GM23338 (cell line): Measurements from ENCODE around the gene SH3BGR. TPM values are rescaled to one million over a fixed set of nuclear protein-coding genes. Genes with fewer than 3 reads are reported as not detected.

ENCODE experiments used
- ATAC-seq: fragments of 200-7000 bp; cut with Tn5 transposase; 3 replicates; pipeline ENCODE4 v1.9.1; 2020
- DNase-seq: peaks from one replicate; pipeline ENCODE4 v3.0.0-alpha.2; 2015; ENCODE audit warnings: low spot score
- H2AFZ ChIP-seq: fragments of 200-600 bp; sonication (generic); 2 replicates; pipeline ENCODE4 v1.8.0; 2016; ENCODE audit warnings: antibody characterized with exemption, mild to moderate bottlenecking, moderate library complexity
- H3F3A ChIP-seq: fragments of 200-600 bp; sonication (generic); replicated peaks from 2 replicates; pipeline ENCODE4 v1.8.0; 2017; ENCODE audit warnings: antibody characterized with exemption, mixed run types, low read depth
- H3K27ac ChIP-seq: fragments of 200-600 bp; sonication (generic); 2 replicates; pipeline ENCODE4 v1.6.1; 2016; ENCODE audit warnings: low read depth
- H3K27me3 ChIP-seq: fragments of 200-600 bp; sonication (generic); 2 replicates; pipeline ENCODE4 v1.8.0; 2016; ENCODE audit warnings: mild to moderate bottlenecking, mixed run types, moderate library complexity; ENCODE audit not compliant: insufficient read depth
- H3K36me3 ChIP-seq: fragments of 200-600 bp; sonication (generic); 2 replicates; pipeline ENCODE4 v1.8.0; 2016; ENCODE audit warnings: mild to moderate bottlenecking; ENCODE audit not compliant: insufficient read depth
- H3K4me1 ChIP-seq: fragments of 200-600 bp; sonication (generic); 2 replicates; pipeline ENCODE4 v1.8.0; 2016; ENCODE audit warnings: mild to moderate bottlenecking, moderate library complexity; ENCODE audit not compliant: insufficient read depth
- H3K4me2 ChIP-seq: fragments of 200-600 bp; sonication (generic); 2 replicates; pipeline ENCODE4 v1.7.1; 2017; ENCODE audit warnings: mixed run types
- H3K4me3 ChIP-seq: fragments of 200-600 bp; sonication (generic); 2 replicates; pipeline ENCODE4 v1.6.1; 2016; ENCODE audit warnings: mixed run types
- H3K79me2 ChIP-seq: fragments of 200-600 bp; sonication (generic); replicated peaks from 2 replicates; pipeline ENCODE4 v1.8.0; 2017; ENCODE audit warnings: mild to moderate bottlenecking; ENCODE audit not compliant: insufficient read depth
- H3K9me2 ChIP-seq: fragments of 200-600 bp; sonication (generic); 2 replicates; pipeline ENCODE4 v1.8.0; 2017; ENCODE audit not compliant: insufficient read depth
- H4K20me1 ChIP-seq: fragments of 200-600 bp; sonication (generic); replicated peaks from 2 replicates; pipeline ENCODE4 v1.8.0; 2017; ENCODE audit warnings: mild to moderate bottlenecking; ENCODE audit not compliant: insufficient read depth
- H3K27ac Mint-ChIP-seq: 2 replicates; pipeline ENCODE4 v1.8.0; 2020; ENCODE audit warnings: inconsistent platforms, mild to moderate bottlenecking, moderate library complexity, mixed read lengths
- H3K27me3 Mint-ChIP-seq: 3 replicates; pipeline ENCODE4 v1.8.0; 2022; ENCODE audit warnings: low read depth, mild to moderate bottlenecking, moderate library complexity, mixed read lengths, inconsistent platforms; ENCODE audit not compliant: insufficient read depth, poor library complexity
- H3K36me3 Mint-ChIP-seq: 3 replicates; pipeline ENCODE4 v1.8.0; 2021; ENCODE audit warnings: low read depth, mild to moderate bottlenecking, inconsistent platforms, moderate library complexity, mixed read lengths
- H3K4me1 Mint-ChIP-seq: 3 replicates; pipeline ENCODE4 v1.8.0; 2020; ENCODE audit warnings: mild to moderate bottlenecking, inconsistent platforms, mixed read lengths
- H3K4me3 Mint-ChIP-seq: 3 replicates; pipeline ENCODE4 v1.8.0; 2021; ENCODE audit warnings: moderate library complexity, mild to moderate bottlenecking, inconsistent platforms, mixed read lengths
- H3K9me3 Mint-ChIP-seq: 3 replicates; pipeline ENCODE4 v1.8.0; 2020; ENCODE audit warnings: moderate library complexity, mild to moderate bottlenecking, inconsistent platforms, mixed read lengths
- CREB1 ChIP-seq: fragments of 250-450 bp; sonication (Bioruptor Pico); IDR thresholded peaks from 2 replicates; pipeline ENCODE4 v1.5.0; 2020; ENCODE audit warnings: low read depth, mild to moderate bottlenecking, moderate library complexity
- CTCF ChIP-seq, 2 experiments: fragments of 200-600 bp in 1 of 2; sonication (generic) in 1 of 2; conservative IDR thresholded peaks; 2 replicates each; pipeline versions ENCODE4 v1.5.1 to v1.6.1; 2016 to 2017; ENCODE audit warnings: antibody characterized with exemption in 2 of 2, low read depth in 2 of 2, mild to moderate bottlenecking in 2 of 2, moderate library complexity in 1 of 2
- EZH2phosphoT487 ChIP-seq: fragments of 200-600 bp; sonication (generic); IDR thresholded peaks from one replicate; pipeline ENCODE4 v1.8.1; 2018; ENCODE audit warnings: antibody characterized with exemption; ENCODE audit not compliant: unreplicated experiment
- JUNB ChIP-seq: IDR thresholded peaks from one replicate; pipeline ENCODE4 v1.6.1; 2016; ENCODE audit warnings: antibody characterized with exemption; ENCODE audit not compliant: unreplicated experiment
- NANOG ChIP-seq: IDR thresholded peaks from 2 replicates; pipeline ENCODE4 v1.6.1; 2016; ENCODE audit warnings: antibody characterized with exemption, borderline replicate concordance
- ZNF114 ChIP-seq: fragments of 250-450 bp; sonication (Bioruptor Pico); IDR thresholded peaks from 2 replicates; pipeline ENCODE4 v1.5.0; 2020; ENCODE audit warnings: mild to moderate bottlenecking, moderate library complexity
- ZNF331 ChIP-seq: fragments of 250-450 bp; sonication (Bioruptor Pico); IDR thresholded peaks from 2 replicates; pipeline ENCODE4 v1.5.0; 2020; ENCODE audit warnings: low read depth, mild to moderate bottlenecking, moderate library complexity
- polyA plus RNA-seq: library from polyadenylated mRNA; unstranded; fragments of >200 nt; fragmentation: Nextera tagmentation; extraction: Ambion mirVana; gene quantifications from 2 replicates; pipeline ENCODE4 v1.2.1, GENCODE V29; 2016
- total RNA-seq: library from RNA; depleted of rRNA; stranded (reverse); fragments of >200 nt; shearing (Covaris generic); gene quantifications from 2 replicates; pipeline ENCODE4 v1.2.3, GENCODE V29; 2014

The SH3BGR gene
- total and polyA plus RNA-seq, 2 experiments from 2014 or later, result 5.9 to 18.9 TPM

GRCh38 chr21:39471598-39471997 lies 19.8 kb downstream of the SH3BGR start (continued):
- TF ChIP-seq ZNF114 (no peak), EZH2phosphoT487 (no peak), ZNF331 (CRISPR knock-in tag) (no peak), NANOG (no peak), CTCF (conservative IDR thresholded peaks at IDR 0.05; ENCODE audit: low read depth in 2 of 2) (no peak)

GRCh38 chr21:39472786-39473185 lies 21.0 kb downstream of the SH3BGR start:
- no peak overlapping the region for H3K4me3 ChIP-seq
- H3K4me1 ChIP-seq, result peaks cover 3% of the 10 kb centered on the region
- no peak overlapping the region for H3K27ac Mint-ChIP-seq
- peaks cover 17% of the 10 kb centered on the region for H3K4me1 Mint-ChIP-seq
- H3K27me3 ChIP-seq, result no peaks in the 10 kb centered on the region
- H3K27me3 Mint-ChIP-seq, result peaks cover 6% of the 10 kb centered on the region
- H4K20me1 ChIP-seq, result no peaks in the 10 kb centered on the region
- no peak overlapping the region for H2AFZ ChIP-seq
- TF ChIP-seq ZNF114 (no peak), JUNB (no peak)
- no peaks in the 10 kb centered on the region for H3K79me2 ChIP-seq
- H3K4me2 ChIP-seq, result no peak overlapping the region
- DNase-seq (no peak), ATAC-seq (no peak)
- no peaks in the 10 kb centered on the region for H3F3A ChIP-seq
- H3K4me3 Mint-ChIP-seq, result no peak overlapping the region
- no peaks in the 10 kb centered on the region; the same call in 2 of the 3 replicates for H3K36me3 Mint-ChIP-seq
- peaks cover 3% of the 10 kb centered on the region; the same call in 1 of the 3 replicates for H3K9me3 Mint-ChIP-seq
- no peak overlapping the region for H3K27ac ChIP-seq
- no peaks in the 10 kb centered on the region for H3K36me3 ChIP-seq
- H3K9me2 ChIP-seq, result peaks cover 8% of the 10 kb centered on the region

GRCh38 chr21:39474611-39475010 lies 22.8 kb downstream of the SH3BGR start:
- no peaks in the 10 kb centered on the region for H3K79me2 ChIP-seq
- H3K4me3 Mint-ChIP-seq, result no peak overlapping the region
- H3K27ac ChIP-seq, result no peak overlapping the region
- TF ChIP-seq CREB1 (CRISPR knock-in tag), result no peak
- TF ChIP-seq ZNF331 (CRISPR knock-in tag), result no peak
- TF ChIP-seq EZH2phosphoT487, result no peak
- H3K27me3 Mint-ChIP-seq, result peaks cover 4% of the 10 kb centered on the region
- no peak for ATAC-seq
- H2AFZ ChIP-seq, result no peak overlapping the region
- H3K36me3 Mint-ChIP-seq, result no peaks in the 10 kb centered on the region; the same call in 2 of the 3 replicates
- peaks cover 12% of the 10 kb centered on the region for H3K4me1 Mint-ChIP-seq
- H4K20me1 ChIP-seq, result no peaks in the 10 kb centered on the region
- H3K9me3 Mint-ChIP-seq, result peaks cover 3% of the 10 kb centered on the region; the same call in 1 of the 3 replicates
- peaks cover 8% of the 10 kb centered on the region for H3K9me2 ChIP-seq
- no peaks in the 10 kb centered on the region for H3K27me3 ChIP-seq
- peaks cover 3% of the 10 kb centered on the region for H3K4me1 ChIP-seq
- no peaks in the 10 kb centered on the region for H3K36me3 ChIP-seq
- no peak overlapping the region for H3K4me2 ChIP-seq
- H3K4me3 ChIP-seq, result no peak overlapping the region
- H3F3A ChIP-seq, result no peaks in the 10 kb centered on the region
- no peak for DNase-seq
- no peak overlapping the region for H3K27ac Mint-ChIP-seq
